Endothelial cell of umbilical vein (primary cell): ENCODE measurements around the gene KRTAP2-1. TPM values are rescaled to one million over a fixed set of nuclear protein-coding genes. Genes with fewer than 3 reads are reported as not detected.

Experiments used
- BruUV-seq: library from RNA; stranded (reverse); fragments of 400-500 nt; replicated peaks from 2 replicates; lab custom pipeline; 2021; lab: Mats Ljungman, UMichigan
- CTCF ChIA-PET: fragments of 300-600, 350-600 bp; sonication (Branson Sonifier 250); formaldehyde crosslinking; loops from one replicate; lab custom pipeline; 2021; ENCODE audit warnings: antibody characterized with exemption, inconsistent platforms; lab: Charles Lee
- POLR2A ChIA-PET: fragments of 300-600, 350-600 bp; sonication (Branson Sonifier 250); formaldehyde crosslinking; loops from one replicate; lab custom pipeline; 2021; ENCODE audit warnings: antibody characterized with exemption, inconsistent platforms; lab: Charles Lee
- DNase-seq: peaks from one replicate; pipeline ENCODE4 v3.0.0-alpha.2; 2011; ENCODE audit warnings: low read depth, low spot score
- FAIRE-seq: peaks from 2 replicates; lab custom pipeline; 2011; peaks lifted over from hg19 to GRCh38; lab: Jason Lieb, UNC
- H2AFZ ChIP-seq: 2 replicates; pipeline ENCODE4 v1.6.0; 2012; ENCODE audit warnings: low read depth, low read length, control low read depth, inconsistent platforms
- H3K27ac ChIP-seq: 2 replicates; pipeline ENCODE4 v1.5.1; 2011; ENCODE audit warnings: low read depth, mild to moderate bottlenecking, control low read depth, low read length, moderate library complexity; ENCODE audit not compliant: insufficient read depth
- H3K27me3 ChIP-seq, 2 experiments: 2 replicates each; pipeline versions ENCODE4 v1.6.0 to v1.6.1; 2011; ENCODE audit warnings: low read length in 2 of 2, mixed read lengths in 1 of 2; ENCODE audit not compliant: control insufficient read depth in 2 of 2, insufficient read depth in 2 of 2
- H3K36me3 ChIP-seq, 2 experiments: 2 replicates in 1 of 2; 3 replicates in 1 of 2; pipeline ENCODE4 v1.5.1; 2011; ENCODE audit warnings: low read length in 2 of 2, mild to moderate bottlenecking in 1 of 2, moderate library complexity in 1 of 2; ENCODE audit not compliant: control insufficient read depth in 2 of 2, insufficient read depth in 2 of 2; ENCODE audit errors: extremely low read depth in 1 of 2
- H3K4me1 ChIP-seq: 3 replicates; pipeline ENCODE4 v1.5.1; 2011; ENCODE audit warnings: mild to moderate bottlenecking, low read length; ENCODE audit not compliant: control insufficient read depth, insufficient read depth; ENCODE audit errors: extremely low read depth
- H3K4me2 ChIP-seq: 2 replicates; pipeline ENCODE4 v1.6.1; 2011; ENCODE audit warnings: low read length, control low read depth, mixed read lengths; ENCODE audit not compliant: insufficient read depth
- H3K4me3 ChIP-seq, 3 experiments: fragments of 200-600 bp in 1 of 3; sonication (generic), shearing (Covaris generic) in 1 of 3; replicated peaks in 1 of 3; 2 replicates each; pipeline ENCODE4 v1.5.1; 2011 to 2016; ENCODE audit warnings: control low read depth in 3 of 3, low read length in 3 of 3, mild to moderate bottlenecking in 2 of 3, inconsistent platforms in 1 of 3, low read depth in 1 of 3, moderate library complexity in 1 of 3; ENCODE audit not compliant: insufficient read depth in 1 of 3
- H3K79me2 ChIP-seq: 2 replicates; pipeline ENCODE4 v1.6.0; 2012; ENCODE audit warnings: low read length, inconsistent platforms; ENCODE audit not compliant: control insufficient read depth, insufficient read depth
- H3K9ac ChIP-seq: replicated peaks from 2 replicates; pipeline ENCODE3; 2011; ENCODE audit warnings: low read length, control low read depth; ENCODE audit not compliant: insufficient read depth; ENCODE audit errors: extremely low read depth
- H3K9me1 ChIP-seq: replicated peaks from 3 replicates; pipeline ENCODE4 v1.6.0; 2011; ENCODE audit warnings: mild to moderate bottlenecking, low read length; ENCODE audit not compliant: control insufficient read depth, insufficient read depth; ENCODE audit errors: extremely low read depth
- H3K9me3 ChIP-seq: replicated peaks from 2 replicates; pipeline ENCODE4 v1.5.1; 2012; ENCODE audit warnings: low read length, inconsistent platforms; ENCODE audit not compliant: control insufficient read depth, insufficient read depth
- H4K20me1 ChIP-seq: replicated peaks from 2 replicates; pipeline ENCODE3; 2011; ENCODE audit warnings: mild to moderate bottlenecking, low read length; ENCODE audit not compliant: control insufficient read depth, insufficient read depth; ENCODE audit errors: extremely low read depth
- CTCF ChIP-seq, 2 donors: IDR thresholded peaks; 1 replicate in 1 of 2; 2 replicates in 1 of 2; pipeline ENCODE4 v1.5.1; 2011; ENCODE audit warnings: low read length in 2 of 2, mild to moderate bottlenecking in 2 of 2, moderate library complexity in 2 of 2, control low read depth in 1 of 2, inconsistent platforms in 1 of 2, low read depth in 1 of 2; ENCODE audit not compliant: insufficient read depth in 1 of 2; ENCODE audit errors: extremely low read depth in 1 of 2
- FOS ChIP-seq: IDR thresholded peaks from 2 replicates; pipeline ENCODE4 v1.6.1; 2011; ENCODE audit warnings: mild to moderate bottlenecking, low read length, moderate library complexity, borderline replicate concordance; ENCODE audit not compliant: insufficient read depth
- GATA2 ChIP-seq: IDR thresholded peaks from 2 replicates; pipeline ENCODE4 v1.7.0; 2011; ENCODE audit warnings: low read depth, mild to moderate bottlenecking, moderate library complexity, mixed read lengths, low read length; ENCODE audit not compliant: insufficient read length, insufficient read depth
- MYC ChIP-seq: IDR thresholded peaks from one replicate; pipeline ENCODE4 v1.6.1; 2011; ENCODE audit warnings: mild to moderate bottlenecking, low read depth, low read length
- POLR2AphosphoS5 ChIP-seq: IDR thresholded peaks from 2 replicates; pipeline ENCODE4 v1.6.1; 2012; ENCODE audit warnings: low read depth, mild to moderate bottlenecking, control low read depth, low read length, moderate library complexity; ENCODE audit not compliant: insufficient read depth
- dilution Hi-C: fragments of 300-500 bp; cut with MboI; formaldehyde crosslinking; loops from one replicate; pipeline ENCODE4 v1.15.0; 2019; ENCODE audit warnings: low sequenced_read_pairs; ENCODE audit not compliant: extremely low pct_ligation_motif_present
- intact Hi-C: fragments of 100-400 bp; cut with micrococcal nuclease; formaldehyde crosslinking; loops from one replicate; pipeline ENCODE4 v1.10.0; 2022
- polyA plus RNA-seq, 4 experiments: library from polyadenylated mRNA; depleted of rRNA in 3 of 4; stranded (reverse) in 3 of 4; unstranded in 1 of 4; fragments of >200 nt; gene quantifications; 2 replicates each; pipeline versions ENCODE4 v1.2.1 to v1.2.3, GENCODE V29; 2011 to 2012; ENCODE audit warnings: missing spikeins in 1 of 4
- total RNA-seq: library from RNA; stranded (reverse); gene quantifications from 2 replicates; pipeline ENCODE4 v1.2.3, GENCODE V29; 2021

The KRTAP2-1 gene
- total and polyA plus RNA-seq, 2 donors (not counting 3 experiments of a cell fraction or from before 2014, with no cell fraction given), result not detected

- intact Hi-C loops (no loop called here), dilution Hi-C loops (no loop called here)
- BruUV-seq, result no TSS peak
- no peak for TF ChIP-seq POLR2AphosphoS5
- no peak for TF ChIP-seq MYC
- TF ChIP-seq FOS, result no peak
- TF ChIP-seq GATA2, result no peak
- TF ChIP-seq CTCF (IDR thresholded peaks at IDR 0.05; ENCODE audit: extremely low read depth in 1 of 2, insufficient read depth in 1 of 2, low read depth in 1 of 2, low read length in 2 of 2), result no peak
- Histone ChIP-seq H3K4me2 (no peak overlapping the region), H3K9me1 (no peaks in the 10 kb centered on the region), H2AFZ (no peak overlapping the region), H3K4me1 (no peaks in the 10 kb centered on the region), H3K9ac (no peak overlapping the region), H3K36me3 (no peaks in the 10 kb centered on the region), H3K79me2 (no peaks in the 10 kb centered on the region), H4K20me1 (no peaks in the 10 kb centered on the region), H3K27me3 (no peaks in the 10 kb centered on the region), H3K4me3 (no peak overlapping the region), H3K27ac (no peak overlapping the region), H3K9me3 (no peaks in the 10 kb centered on the region)
- FAIRE-seq (no peak), DNase-seq (no peak)
- POLR2A ChIA-PET, result no interaction called here
- CTCF ChIA-PET, result no interaction called here
Observed at GRCh38 chr17:41071606-41072360, 24.7 kb upstream of the KRTAP2-1 start.
